ENCODE measurements around the gene TLCD1. TPM values are rescaled to one million over a fixed set of nuclear protein-coding genes. Genes with fewer than 3 reads are reported as not detected.

Gene TLCD1
- total RNA-seq, 1 experiment from 2014 or later = 19.4 TPM

DNA sequence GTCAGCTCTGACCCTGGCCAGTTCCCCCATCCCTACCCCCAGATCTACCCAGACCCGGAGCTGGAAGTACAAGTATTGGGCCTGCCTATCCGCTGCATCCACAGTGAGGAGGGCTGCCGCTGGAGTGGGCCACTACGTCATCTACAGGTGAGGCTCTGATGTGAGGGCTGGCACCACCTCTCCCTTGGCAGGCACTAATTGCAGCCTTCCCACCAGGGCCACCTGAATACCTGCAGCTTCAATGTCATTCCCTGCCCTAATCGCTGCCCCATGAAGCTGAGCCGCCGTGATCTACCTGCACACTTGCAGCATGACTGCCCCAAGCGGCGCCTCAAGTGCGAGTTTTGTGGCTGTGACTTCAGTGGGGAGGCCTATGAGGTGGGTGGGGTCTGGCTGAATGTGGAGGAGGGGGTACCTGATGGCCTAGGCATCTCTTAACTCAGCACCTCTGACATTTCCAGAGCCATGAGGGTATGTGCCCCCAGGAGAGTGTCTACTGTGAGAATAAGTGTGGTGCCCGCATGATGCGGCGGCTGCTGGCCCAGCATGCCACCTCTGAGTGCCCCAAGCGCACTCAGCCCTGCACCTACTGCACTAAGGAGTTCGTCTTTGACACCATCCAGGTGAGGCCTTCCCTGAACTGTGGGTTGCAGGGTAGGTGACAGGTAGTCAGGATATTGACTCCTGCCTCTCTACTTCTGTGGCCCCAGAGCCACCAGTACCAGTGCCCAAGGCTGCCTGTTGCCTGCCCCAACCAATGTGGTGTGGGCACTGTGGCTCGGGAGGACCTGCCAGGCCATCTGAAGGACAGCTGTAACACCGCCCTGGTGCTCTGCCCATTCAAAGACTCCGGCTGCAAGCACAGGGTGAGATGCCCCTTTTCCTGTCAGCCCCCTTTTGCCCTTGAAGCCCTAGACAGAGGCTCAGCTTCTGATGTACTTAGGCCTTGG lies 22.0 kb upstream of the TLCD1 start:
- Histone ChIP-seq H3K9me2 (ENCODE audit: insufficient read depth) (no peaks in the 10 kb centered on the region), H3K36me3 (ENCODE audit: low read depth) (peaks cover 29% of the 10 kb centered on the region), H3K27ac (peak overlapping the region; percentile 96), H3K4me3 (peak overlapping the region; percentile 97), H3K79me2 (ENCODE audit: low read depth) (peaks cover 64% of the 10 kb centered on the region), H3K4me1 (replicated peaks; ENCODE audit: insufficient read depth) (peaks cover 43% of the 10 kb centered on the region), H3K4me2 (peak overlapping the region; percentile 90), H4K20me1 (ENCODE audit: insufficient read depth) (peaks cover 56% of the 10 kb centered on the region), H3K27me3 (ENCODE audit: insufficient read depth, low read depth) (no peaks in the 10 kb centered on the region), H3F3A (ENCODE audit: insufficient read depth, low read depth) (peaks cover 88% of the 10 kb centered on the region), H3K9me3 (ENCODE audit: insufficient read depth, low read depth) (no peaks in the 10 kb centered on the region), H2AFZ (no peak overlapping the region)
- no peak for DNase-seq
- ChIA-PET POLR2A (ENCODE audit: unreplicated experiment) (interaction anchor here (1.1 to 1.3 kb wide), 2 partner anchors 20 to 23 kb away, joined by 3 to 33 read pairs; partner anchors contain the start of gene NEK8), CTCF (interaction anchor here (2.7 to 3.7 kb wide), 2 partner anchors 21 kb away, joined by 47 to 60 read pairs; partner anchors contain the start of gene TLCD1)
- intact Hi-C loops (cut with micrococcal nuclease; ENCODE audit: unreplicated experiment) = loop anchor here (5.0 kb wide), 1 partner anchor 204 kb away; the partner anchor contains the start of gene PHF12
- no TSS peak for BruUV-seq (replicated peaks)
- TF ChIP-seq EZH2 (IDR thresholded peaks at IDR 0.05; ENCODE audit: low read depth) = no peak
- TF ChIP-seq, protein P1, sequence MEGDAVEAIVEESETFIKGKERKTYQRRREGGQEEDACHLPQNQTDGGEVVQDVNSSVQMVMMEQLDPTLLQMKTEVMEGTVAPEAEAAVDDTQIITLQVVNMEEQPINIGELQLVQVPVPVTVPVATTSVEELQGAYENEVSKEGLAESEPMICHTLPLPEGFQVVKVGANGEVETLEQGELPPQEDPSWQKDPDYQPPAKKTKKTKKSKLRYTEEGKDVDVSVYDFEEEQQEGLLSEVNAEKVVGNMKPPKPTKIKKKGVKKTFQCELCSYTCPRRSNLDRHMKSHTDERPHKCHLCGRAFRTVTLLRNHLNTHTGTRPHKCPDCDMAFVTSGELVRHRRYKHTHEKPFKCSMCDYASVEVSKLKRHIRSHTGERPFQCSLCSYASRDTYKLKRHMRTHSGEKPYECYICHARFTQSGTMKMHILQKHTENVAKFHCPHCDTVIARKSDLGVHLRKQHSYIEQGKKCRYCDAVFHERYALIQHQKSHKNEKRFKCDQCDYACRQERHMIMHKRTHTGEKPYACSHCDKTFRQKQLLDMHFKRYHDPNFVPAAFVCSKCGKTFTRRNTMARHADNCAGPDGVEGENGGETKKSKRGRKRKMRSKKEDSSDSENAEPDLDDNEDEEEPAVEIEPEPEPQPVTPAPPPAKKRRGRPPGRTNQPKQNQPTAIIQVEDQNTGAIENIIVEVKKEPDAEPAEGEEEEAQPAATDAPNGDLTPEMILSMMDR (conservative IDR thresholded peaks at IDR 0.05) = no peak

DNA sequence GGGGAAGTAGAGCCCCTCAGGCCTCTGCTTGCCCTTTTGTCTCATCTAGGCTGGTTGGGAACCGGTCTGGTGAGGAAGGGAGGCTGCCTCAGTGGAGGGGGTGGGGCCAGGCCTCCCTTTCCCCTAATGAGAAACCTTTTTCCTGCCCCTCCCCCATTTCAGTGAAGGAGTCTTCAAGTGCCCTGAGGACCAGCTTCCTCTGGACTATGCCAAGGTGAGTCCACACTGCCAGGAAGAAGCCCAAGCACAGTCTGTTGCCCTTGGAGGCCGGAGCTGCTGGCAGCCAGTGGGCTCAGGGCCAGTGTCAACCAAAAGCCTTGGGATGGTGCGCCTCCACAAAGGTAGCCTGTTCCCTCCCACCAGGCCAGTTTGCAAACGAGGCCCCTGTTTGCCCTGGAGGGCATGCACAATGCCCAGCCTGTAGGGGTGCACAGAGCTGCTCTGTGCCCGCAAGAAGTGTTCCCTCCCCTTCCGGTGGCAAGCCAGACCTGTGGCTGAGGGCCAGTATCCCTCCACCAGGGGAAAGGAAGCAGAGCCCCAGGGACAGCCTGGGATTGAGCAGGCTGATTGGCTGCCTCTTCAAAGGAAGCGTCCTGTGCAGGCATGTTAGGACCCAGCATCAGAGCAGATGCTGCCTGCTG lies 21.1 kb upstream of the TLCD1 start:
- no peaks in the 10 kb centered on the region for H3K9me3 ChIP-seq (ENCODE audit: insufficient read depth, low read depth)
- peak overlapping the region; percentile 96 for H3K27ac ChIP-seq
- DNase-seq = peak; percentile 88
- H3K9me2 ChIP-seq (ENCODE audit: insufficient read depth) = no peaks in the 10 kb centered on the region
- peak overlapping the region; percentile 90 for H3K4me2 ChIP-seq
- no peak overlapping the region for H2AFZ ChIP-seq
- peaks cover 47% of the 10 kb centered on the region for H4K20me1 ChIP-seq (ENCODE audit: insufficient read depth)
- peak overlapping the region; percentile 97 for H3K4me3 ChIP-seq
- peaks cover 64% of the 10 kb centered on the region for H3K79me2 ChIP-seq (ENCODE audit: low read depth)
- intact Hi-C loops (cut with micrococcal nuclease; ENCODE audit: unreplicated experiment) = loop anchor here (5.0 kb wide), 1 partner anchor 205 kb away; the partner anchor contains the start of gene PHF12
- peaks cover 88% of the 10 kb centered on the region for H3F3A ChIP-seq (ENCODE audit: insufficient read depth, low read depth)
- no peak for TF ChIP-seq EZH2 (IDR thresholded peaks at IDR 0.05; ENCODE audit: low read depth)
- TF ChIP-seq, protein P1 (conservative IDR thresholded peaks at IDR 0.05) = no peak
- ChIA-PET CTCF (interaction anchor here (1.2 to 2.7 kb wide), 2 partner anchors 18 to 20 kb away, joined by 5 to 47 read pairs; partner anchors contain the start of genes NEK8 and TLCD1), POLR2A (ENCODE audit: unreplicated experiment) (interaction anchor here (0.5 to 1.3 kb wide), 5 partner anchors 19 to 534 kb away, joined by 3 to 33 read pairs (median 3); partner anchors contain the start of genes NEK8 and RPL23A)
- BruUV-seq (replicated peaks) = no TSS peak
- no peaks in the 10 kb centered on the region for H3K27me3 ChIP-seq (ENCODE audit: insufficient read depth, low read depth)
- H3K36me3 ChIP-seq (ENCODE audit: low read depth) = peaks cover 29% of the 10 kb centered on the region
- peaks cover 51% of the 10 kb centered on the region for H3K4me1 ChIP-seq (replicated peaks; ENCODE audit: insufficient read depth)

DNA sequence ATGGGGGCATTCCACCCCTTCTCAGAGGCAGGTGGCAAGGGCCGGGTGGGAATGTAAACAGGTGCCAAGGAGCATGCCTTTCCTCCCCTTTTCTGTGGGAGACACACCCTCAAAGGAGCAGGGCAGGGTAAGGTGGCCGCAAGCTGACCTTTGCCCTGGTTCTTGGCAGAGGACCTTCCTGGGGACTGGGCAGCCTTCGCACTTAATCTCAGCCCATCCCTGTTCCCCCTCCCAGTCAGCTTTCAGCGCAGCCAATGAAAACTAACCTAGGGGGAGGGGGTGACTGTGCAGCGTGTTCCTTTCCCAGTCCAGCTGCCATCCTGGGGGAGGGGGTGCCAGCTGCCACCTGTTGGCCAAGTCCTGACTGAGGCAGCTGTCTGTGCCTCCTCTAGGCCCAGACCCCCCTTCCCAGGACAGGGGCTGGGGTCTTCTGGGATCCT lies 20.6 kb upstream of the TLCD1 start:
- Histone ChIP-seq H3K36me3 (ENCODE audit: low read depth) (peaks cover 29% of the 10 kb centered on the region), H4K20me1 (ENCODE audit: insufficient read depth) (peaks cover 43% of the 10 kb centered on the region), H3K9me3 (ENCODE audit: insufficient read depth, low read depth) (no peaks in the 10 kb centered on the region), H3K79me2 (ENCODE audit: low read depth) (peaks cover 64% of the 10 kb centered on the region), H3K4me3 (peak overlapping the region; percentile 97), H3K9me2 (ENCODE audit: insufficient read depth) (no peaks in the 10 kb centered on the region), H3K4me2 (peak overlapping the region; percentile 90), H3K4me1 (replicated peaks; ENCODE audit: insufficient read depth) (peaks cover 56% of the 10 kb centered on the region), H3K27me3 (ENCODE audit: insufficient read depth, low read depth) (no peaks in the 10 kb centered on the region), H2AFZ (no peak overlapping the region), H3K27ac (peak overlapping the region; percentile 96), H3F3A (ENCODE audit: insufficient read depth, low read depth) (peaks cover 88% of the 10 kb centered on the region)
- intact Hi-C loops (cut with micrococcal nuclease; ENCODE audit: unreplicated experiment) = loop anchor here (5.0 kb wide), 1 partner anchor 206 kb away; the partner anchor contains the start of gene PHF12
- TF ChIP-seq, protein P1 (conservative IDR thresholded peaks at IDR 0.05) = no peak
- ChIA-PET CTCF (interaction anchor here (1.2 to 2.7 kb wide), 2 partner anchors 18 to 20 kb away, joined by 5 to 47 read pairs; partner anchors contain the start of genes NEK8 and TLCD1), POLR2A (ENCODE audit: unreplicated experiment) (interaction anchor here (0.5 to 1.3 kb wide), 7 partner anchors 18 to 535 kb away, joined by 3 to 33 read pairs (median 3); partner anchors contain the start of genes NEK8 and RPL23A)
- BruUV-seq (replicated peaks) = no TSS peak
- DNase-seq = peak; percentile 93 to 95

Measured in PC-9 (cell line).